Measurements from ENCODE around the gene PPP1R13B.

GRCh38 chr14:103726474-103726873 is 120.9 kb downstream of the PPP1R13B start:
- TF ChIP-seq CTCF (IDR thresholded peaks at IDR 0.05; ENCODE audit: low read depth, low read length) (no peak), MAX (IDR thresholded peaks at IDR 0.05; ENCODE audit: low read depth, low read length) (no peak), POLR2A (IDR thresholded peaks at IDR 0.05; ENCODE audit: extremely low read depth, insufficient read length) (no peak)

Data from NB4 (cell line).